ENCODE measurements around the gene FKBP5. TPM values are rescaled to one million over a fixed set of nuclear protein-coding genes. Genes with fewer than 3 reads are reported as not detected.

Gene FKBP5
- total RNA-seq, 4 donors from 2014 or later: 247 to 296 (median 275) TPM

- no peak overlapping the region for H3K4me3 ChIP-seq
- no peaks in the 10 kb centered on the region for H3K27me3 ChIP-seq
- TF ChIP-seq CTCF (IDR thresholded peaks at IDR 0.05) (no peak), POLR2A (IDR thresholded peaks at IDR 0.05) (no peak)
- H3K9me3 ChIP-seq: no peaks in the 10 kb centered on the region
- no peak for DNase-seq
- H3K36me3 ChIP-seq: peaks cover 0 to 95% (median 0%) of the 10 kb centered on the region in 3 donors
- peaks cover 0 to 20% (median 7%) of the 10 kb centered on the region in 4 donors for H3K4me1 ChIP-seq
- H3K27ac ChIP-seq: peak overlapping the region in 2 of 4 donors; percentile 2 to 19
These were observed 103.1 kb downstream of the FKBP5 start for GRCh38 chr6:35585658-35586057.

- Histone ChIP-seq H3K36me3 (peaks cover 0 to 93% (median 1%) of the 10 kb centered on the region in 3 donors), H3K27me3 (no peaks in the 10 kb centered on the region), H3K4me3 (no peak overlapping the region), H3K27ac (peak overlapping the region in 3 of 4 donors; percentile 2 to 50 (median 28)), H3K4me1 (peaks cover 0 to 10% (median 4%) of the 10 kb centered on the region in 4 donors), H3K9me3 (no peaks in the 10 kb centered on the region)
- peak in 2 of 3 donors; percentile 73 to 88 for DNase-seq
- TF ChIP-seq POLR2A (IDR thresholded peaks at IDR 0.05) (no peak), CTCF (IDR thresholded peaks at IDR 0.05) (peak; percentile 77 to 92 (median 80))
These were observed 104.6 kb downstream of the FKBP5 start for GRCh38 chr6:35583893-35584688.

GRCh38 chr6:35582315-35582714 is 106.4 kb downstream of the FKBP5 start:
- Histone ChIP-seq H3K36me3 (peaks cover 0 to 93% (median 3%) of the 10 kb centered on the region in 3 donors), H3K27ac (peak overlapping the region in 1 of 4 donors; percentile 3)
- TF ChIP-seq POLR2A (IDR thresholded peaks at IDR 0.05) (no peak), CTCF (IDR thresholded peaks at IDR 0.05) (no peak)

GRCh38 chr6:35581633-35582032 is 107.1 kb downstream of the FKBP5 start:
- Histone ChIP-seq H3K27me3 (no peaks in the 10 kb centered on the region), H3K9me3 (no peaks in the 10 kb centered on the region), H3K27ac (no peak overlapping the region), H3K4me1 (peaks cover 0 to 9% (median 3%) of the 10 kb centered on the region in 4 donors), H3K36me3 (peaks cover 0 to 93% (median 3%) of the 10 kb centered on the region in 3 donors), H3K4me3 (no peak overlapping the region)
- TF ChIP-seq POLR2A (IDR thresholded peaks at IDR 0.05) (no peak), CTCF (IDR thresholded peaks at IDR 0.05) (no peak)
- DNase-seq: no peak

More at GRCh38 chr6:35582315-35582714, 106.4 kb downstream of the FKBP5 start:
- DNase-seq: no peak
- Histone ChIP-seq H3K4me3 (no peak overlapping the region), H3K9me3 (no peaks in the 10 kb centered on the region), H3K27me3 (no peaks in the 10 kb centered on the region), H3K4me1 (peaks cover 0 to 10% (median 4%) of the 10 kb centered on the region in 4 donors)

GRCh38 chr6:35580836-35581235 is 107.9 kb downstream of the FKBP5 start:
- DNase-seq: no peak
- Histone ChIP-seq H3K4me1 (peaks cover 0 to 7% (median 2%) of the 10 kb centered on the region in 4 donors), H3K27me3 (no peaks in the 10 kb centered on the region), H3K27ac (no peak overlapping the region), H3K4me3 (no peak overlapping the region), H3K36me3 (peaks cover 0 to 93% (median 6%) of the 10 kb centered on the region in 3 donors), H3K9me3 (no peaks in the 10 kb centered on the region)
- TF ChIP-seq POLR2A (IDR thresholded peaks at IDR 0.05): no peak
- no peak for TF ChIP-seq CTCF (IDR thresholded peaks at IDR 0.05)
